Endometrium (tissue), 2 donors: ENCODE results near the gene IFNA14.
"Not testable (repeated sequence)": the region's sequence is repeated elsewhere in the genome, so short reads cannot be mapped to it uniquely, and the experiment has no call there.

Source experiments
- FAIRE-seq: peaks from 2 replicates; lab custom pipeline; 2012; peaks lifted over from hg19 to GRCh38; lab: Jason Lieb, UNC
- donor health status: control.
- donor health status: control.

IFNA14 gene

DNA sequence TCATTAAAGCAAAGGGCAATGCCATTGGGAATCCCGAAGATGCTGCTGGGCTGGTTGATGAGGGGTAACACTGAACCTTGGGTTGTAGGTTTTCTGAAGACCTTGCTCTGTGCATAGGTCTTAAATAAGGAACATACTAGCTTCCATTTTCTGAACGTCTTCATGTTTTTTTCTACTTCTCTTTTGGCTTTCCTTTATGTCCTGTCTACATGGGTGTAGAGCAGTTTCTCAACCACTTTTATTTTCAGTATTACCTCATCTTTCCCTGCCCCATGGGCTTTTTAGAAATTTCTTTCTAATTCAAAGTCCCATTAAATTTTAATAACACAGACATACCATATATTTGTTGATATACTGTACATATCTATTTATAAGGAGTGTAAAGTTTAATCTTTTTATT is at the start of gene IFNA14:
Gene IFNA14 (minus strand): TSS at position 95 of the 400 bp plus-strand sequence. CDS start 70 bp downstream, at position 25.
- no peak for FAIRE-seq

DNA sequence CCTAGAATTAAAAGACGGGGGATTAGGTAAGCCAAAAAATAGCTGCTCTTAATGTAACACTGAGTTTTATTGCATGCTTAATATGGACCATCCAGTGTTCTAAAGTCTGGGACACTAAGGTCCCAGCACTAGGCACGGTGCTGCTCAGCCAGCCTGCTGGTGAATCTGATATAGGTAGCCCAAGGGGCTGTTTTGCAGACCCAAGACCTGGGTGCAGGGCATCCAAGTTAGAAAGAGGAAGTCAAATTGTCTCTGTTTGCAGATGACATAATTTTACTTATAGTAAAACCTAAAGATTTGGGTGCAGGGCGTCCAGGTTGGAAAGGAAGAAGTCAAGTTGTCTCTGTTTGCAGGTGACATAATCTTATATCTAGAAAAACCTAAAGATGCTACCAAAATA is 47.5 kb upstream of the IFNA14 start:
- no peak for FAIRE-seq

DNA sequence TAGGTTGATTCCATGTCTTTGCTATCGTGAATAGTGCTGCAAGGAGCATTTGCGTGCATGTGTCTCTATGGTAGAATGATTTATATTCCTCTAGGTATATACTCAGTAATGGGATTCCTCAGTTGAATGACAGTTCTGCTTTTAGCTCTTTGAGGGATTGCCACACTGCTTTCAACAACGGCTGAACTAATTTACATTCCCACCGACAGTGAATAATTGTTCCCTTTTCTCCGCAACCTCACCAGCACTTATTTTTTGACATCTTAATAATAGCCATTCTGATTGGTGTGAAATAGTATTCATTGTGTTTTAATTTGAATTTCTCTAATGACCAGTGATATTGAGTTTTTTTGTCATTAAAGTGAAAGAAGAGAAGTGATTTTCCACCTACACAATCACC is 46.9 kb upstream of the IFNA14 start:
- no peak for FAIRE-seq

DNA sequence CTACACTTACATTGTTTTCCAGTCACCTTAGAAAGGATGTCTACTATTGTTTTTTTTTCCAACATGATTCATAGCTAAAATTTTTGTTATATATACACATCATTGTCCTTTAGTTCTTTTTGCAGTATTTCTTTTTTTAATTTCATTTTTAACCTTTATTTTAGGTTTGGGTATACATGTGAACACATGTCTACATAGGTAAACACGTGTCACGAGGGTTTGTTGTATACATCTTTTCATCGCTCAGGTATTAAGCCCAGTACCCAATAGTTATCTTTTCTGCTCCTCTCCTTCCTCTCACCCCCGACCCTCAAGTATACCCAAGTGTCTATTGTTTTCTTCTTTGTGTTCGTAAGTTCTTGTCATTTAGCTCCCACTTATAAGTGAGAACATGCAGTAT is 46.3 kb upstream of the IFNA14 start:
- FAIRE-seq: no peak

DNA sequence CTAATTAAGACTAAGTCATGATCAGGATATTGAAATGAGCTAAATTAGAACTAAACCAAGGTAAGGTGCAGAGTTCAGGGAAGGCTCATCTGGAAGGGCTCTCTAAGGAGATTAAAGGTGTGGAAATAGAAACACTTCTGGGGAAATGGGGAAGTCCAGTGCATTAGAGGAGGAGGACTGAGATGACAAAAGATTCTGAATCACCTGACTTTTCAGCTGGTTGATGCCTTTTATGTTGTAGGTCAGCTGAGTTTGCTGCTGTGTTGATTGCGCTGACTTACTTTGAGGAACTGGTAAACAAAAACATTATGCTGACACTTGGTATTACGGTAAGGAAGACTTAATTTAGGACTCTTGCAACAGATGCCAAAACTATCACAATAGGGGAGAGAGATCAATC is 41.5 kb upstream of the IFNA14 start:
- no peak for FAIRE-seq

DNA sequence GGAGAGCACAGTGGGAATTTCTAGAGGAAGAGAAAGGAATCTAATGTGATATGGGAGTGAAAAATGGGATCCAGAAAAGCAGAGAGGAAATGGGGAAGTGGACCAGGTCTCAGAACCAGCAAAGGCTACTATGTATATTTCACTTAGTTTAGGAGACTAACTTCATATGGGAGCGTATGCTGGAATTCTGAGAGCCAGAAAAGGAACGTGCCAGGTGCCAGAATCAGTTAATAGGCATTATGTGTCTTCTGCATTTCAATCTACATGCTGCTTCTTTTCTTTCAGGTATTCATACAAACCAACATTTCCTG is 28.5 kb upstream of the IFNA14 start:
- FAIRE-seq: no peak

DNA sequence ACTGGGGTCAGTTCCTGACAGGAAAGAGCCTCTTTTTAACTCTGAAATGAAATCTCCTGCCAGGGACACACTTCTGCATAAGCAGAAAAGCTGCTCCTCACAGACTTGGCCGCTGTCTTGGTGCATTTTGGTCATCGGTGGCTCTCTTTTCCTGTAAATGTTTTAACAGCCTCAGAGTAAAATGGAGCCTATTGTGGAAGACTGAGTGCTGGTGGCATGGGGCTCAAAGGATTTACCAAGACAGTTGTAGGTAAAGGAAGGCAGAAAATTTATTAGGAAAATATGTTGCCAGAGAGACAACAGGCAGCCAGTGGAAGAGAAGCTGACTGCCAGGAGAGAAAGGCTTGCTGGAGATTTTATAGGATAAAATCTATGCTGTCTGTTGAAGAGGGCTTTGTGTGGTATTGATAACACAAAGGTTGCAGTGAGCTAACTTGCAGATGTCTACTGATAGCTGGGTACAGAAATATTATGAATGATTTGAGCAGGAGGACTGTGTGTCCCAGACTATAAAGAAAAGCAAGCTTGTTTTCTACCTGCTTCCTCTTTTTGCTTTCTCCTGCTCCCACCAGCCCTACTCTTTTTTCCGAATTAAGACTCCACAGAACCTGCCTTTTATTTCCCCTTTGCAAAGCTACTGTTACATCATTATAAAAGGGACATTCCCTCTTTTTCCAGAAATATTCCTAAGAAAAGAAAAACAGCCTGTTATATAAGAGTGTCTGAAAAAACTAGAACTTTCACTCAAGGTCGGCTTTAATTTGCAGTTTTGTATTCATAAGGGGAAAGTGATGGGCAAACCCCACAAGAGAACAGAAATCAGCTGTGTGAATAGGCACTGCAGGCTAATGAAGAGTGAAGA is 27.9 kb upstream of the IFNA14 start:
- FAIRE-seq: no peak

DNA sequence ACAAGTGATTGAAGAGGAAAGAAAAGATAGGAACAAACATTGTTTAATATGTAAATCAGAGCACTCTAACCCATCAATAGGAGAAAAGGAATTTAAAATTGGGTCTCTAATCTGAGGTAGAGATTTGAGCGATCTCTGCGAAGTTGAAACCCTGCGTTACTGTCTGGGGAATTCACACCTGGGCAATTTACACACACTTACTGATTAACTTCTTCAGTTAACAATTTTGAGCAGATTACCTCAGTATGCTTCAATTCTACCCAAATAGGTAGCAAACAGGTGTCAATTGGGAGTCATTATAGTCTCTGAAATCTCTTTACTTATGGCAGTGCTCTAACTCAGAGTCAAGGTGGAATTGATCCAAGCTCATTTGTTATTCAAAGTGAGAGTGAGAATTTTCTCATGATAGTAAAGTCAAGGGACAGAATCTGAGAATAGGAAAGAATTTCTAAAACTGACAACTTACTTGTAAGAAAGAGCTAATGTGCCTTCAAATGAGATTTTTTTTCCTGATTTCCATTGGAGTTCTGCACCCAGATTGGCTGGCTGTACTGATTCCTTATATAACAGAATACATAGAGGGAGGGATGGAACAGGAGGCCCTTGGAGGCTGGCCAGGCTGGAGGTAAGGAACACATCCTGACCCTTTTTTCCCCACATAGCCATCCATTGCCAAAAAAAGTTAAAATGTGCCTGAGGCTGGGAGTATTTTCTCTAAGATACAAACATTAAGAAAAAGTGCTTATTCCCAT is 27.1 kb upstream of the IFNA14 start:
- no peak for FAIRE-seq

DNA sequence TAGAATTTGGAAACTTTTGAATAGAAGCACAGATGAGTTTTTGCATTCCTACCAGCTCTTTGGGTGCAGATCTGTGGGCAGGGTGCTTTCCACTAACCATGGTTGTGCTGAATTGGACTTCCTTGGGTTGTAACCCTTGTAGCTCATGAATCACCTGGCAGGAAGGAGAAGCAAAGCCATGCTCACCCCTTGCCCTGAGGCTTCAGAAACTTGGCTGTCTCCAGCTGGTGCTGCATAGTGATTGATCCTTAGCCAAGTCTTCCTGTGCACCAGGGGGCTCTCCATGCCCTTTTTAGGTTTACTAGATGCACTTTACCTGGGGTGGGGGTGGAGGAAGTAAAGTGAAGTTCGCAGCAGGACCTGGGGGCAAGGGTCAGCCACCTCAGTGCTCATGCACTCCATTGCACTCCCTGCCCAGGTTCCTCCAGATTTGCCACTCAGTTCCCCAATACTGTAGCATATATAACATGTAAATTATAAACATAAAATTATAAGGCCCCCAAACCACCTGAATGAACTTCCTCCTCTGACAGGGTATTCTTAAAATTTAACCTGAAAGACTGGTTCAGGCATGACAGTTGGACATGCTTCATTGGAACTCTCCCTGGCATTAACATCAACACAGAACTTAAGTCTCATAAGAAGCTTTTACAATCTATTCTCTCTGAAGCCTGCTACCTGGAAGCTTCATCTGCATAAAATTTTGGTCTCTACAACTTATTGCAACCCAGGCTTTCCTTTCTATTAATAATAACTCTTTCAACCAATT is 25.8 kb upstream of the IFNA14 start:
- no peak for FAIRE-seq

DNA sequence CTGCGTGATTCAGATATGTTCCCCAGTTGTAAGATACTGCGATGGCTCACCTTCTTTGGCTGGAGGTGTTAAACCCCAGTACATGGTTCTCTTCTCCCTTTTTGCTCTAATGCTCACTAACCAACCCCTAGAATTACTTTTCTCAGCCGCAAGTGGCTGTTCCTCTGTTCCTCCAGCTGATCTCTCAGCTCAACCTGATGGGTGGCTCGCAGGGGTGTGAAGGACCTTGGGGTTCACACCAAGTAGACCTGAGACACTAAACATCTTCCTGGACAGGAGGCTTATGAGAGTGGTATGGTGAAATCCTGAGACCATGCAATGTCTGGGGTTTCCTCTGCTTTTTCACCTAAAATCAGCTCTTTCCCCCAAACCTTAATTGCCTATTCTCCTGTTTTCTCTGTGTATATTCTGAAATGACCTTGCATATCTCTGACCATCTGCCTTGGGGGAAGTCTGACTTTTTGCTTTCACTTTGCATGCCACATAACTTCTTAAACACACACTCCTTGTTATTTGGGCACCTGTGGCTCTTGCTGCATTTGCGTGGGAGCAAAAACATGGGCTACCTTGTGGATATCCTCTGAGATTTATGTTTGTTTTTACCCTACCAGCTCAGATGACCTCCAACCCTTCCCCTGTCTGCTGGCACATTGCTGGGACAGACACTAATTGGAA is 15.9 kb upstream of the IFNA14 start:
- FAIRE-seq: no peak

DNA sequence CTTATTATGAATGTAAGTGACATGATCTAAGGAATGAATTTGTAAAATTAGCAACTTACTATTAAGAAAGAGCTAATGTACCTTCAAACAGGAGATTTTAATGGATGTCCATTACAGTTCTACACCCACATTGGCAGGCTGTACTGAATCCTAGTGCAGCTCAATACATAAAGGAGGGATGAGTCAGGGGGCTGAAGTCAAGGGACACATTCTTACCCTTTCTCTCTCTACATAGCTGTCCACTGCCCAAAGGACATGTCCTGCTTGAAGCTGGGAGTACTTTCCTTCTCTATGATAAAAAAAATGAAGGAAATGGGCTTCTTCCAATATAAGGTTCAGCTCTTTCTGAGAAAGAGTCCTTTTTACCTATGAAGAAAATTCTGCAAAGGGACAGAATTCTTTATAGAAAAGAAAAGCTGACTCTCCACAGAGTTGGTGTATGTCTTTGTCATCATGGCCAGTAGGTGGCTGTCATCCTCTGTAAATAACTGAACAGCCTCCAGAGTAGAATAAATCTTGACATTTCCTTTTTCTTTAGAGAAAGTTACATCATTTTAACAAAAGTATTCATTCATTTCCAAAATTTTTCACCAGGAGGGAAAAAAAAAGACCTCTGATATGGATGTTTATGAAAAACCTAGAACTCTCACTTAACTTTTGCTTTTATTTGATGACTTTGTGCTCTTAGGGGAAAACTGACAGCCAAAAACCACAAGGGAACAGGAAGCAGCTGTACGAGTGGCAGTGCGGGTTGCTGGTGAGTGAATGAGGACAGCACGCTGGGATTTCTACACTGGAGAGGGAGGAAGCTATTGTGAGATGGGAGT is 13.1 kb upstream of the IFNA14 start:
- peak; percentile 18 for FAIRE-seq

DNA sequence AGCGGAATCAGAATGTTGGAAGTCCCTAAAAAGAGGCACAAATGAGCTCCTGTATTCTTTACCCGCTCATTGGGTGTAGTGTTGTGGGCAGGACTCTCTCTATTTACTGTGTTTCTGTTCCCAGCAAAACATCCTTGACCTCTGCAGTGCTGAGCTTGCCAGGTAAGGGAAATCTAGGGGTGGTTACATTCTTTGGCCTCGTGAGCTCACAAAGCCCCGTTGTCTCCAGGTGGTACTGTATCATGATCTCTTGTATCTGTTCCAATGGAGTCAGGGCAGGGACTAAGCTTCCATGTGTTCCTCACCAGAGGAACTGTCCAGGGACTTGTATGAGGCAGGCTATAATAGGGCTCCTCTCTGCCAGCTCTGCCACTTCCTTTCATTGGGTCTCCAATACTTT is 11.8 kb upstream of the IFNA14 start:
- no peak for FAIRE-seq

DNA sequence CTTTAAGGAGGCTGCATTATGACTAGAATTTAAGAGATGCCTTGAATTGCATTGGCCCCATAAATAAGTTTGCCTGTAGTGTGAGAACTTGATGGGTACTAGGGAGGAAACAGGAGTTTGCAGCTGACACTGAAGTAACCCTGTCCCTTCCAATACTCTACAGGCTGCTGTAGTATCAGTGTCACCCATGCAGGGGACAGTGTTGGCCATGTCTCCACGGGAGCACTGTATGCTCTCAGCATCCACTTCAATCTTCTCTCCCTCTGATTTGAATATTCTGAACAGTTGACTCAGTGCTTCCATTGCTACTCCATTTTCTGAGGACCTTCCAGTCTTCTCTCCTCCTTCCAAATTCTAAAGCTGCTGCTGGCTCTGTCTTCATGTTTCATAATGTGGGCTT is 11.4 kb upstream of the IFNA14 start:
- no peak for FAIRE-seq

DNA sequence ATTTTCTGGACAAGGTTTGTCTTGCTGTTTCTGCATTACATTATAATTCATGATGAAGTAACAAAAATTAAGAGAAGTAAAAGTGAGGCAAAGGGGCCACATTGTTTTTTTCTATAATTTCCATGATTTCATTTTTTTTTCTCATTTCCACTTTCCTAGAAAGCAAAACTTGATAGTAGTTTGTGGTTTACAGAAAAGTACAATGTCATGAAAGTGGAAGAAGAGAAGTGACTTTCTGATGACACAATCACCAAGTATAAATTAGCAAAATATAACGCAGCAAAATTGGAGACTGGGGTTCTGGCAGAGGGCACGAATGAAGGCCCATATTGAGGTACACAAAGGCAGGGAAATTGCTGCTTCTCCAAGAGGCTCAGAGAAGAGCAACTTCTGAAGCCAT is 5.0 kb upstream of the IFNA14 start:
- no peak for FAIRE-seq

DNA sequence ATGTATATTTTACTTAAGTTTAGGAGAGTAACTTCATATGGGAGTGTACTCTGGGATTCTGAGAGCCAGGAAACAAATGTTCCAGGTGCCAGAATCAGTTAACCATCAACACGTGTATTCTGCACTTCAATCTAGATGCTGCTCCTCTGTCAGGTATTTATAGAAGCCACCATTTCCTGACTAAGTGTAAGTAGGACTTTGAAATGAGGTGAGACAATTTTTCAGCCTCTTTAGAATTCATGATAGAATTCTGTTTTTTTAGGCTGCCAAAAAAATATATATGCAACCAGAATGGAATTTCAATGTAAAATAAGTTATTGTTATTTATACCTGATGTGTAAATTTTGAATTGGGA is 3.5 kb downstream of the IFNA14 start:
- FAIRE-seq: not testable (repeated sequence)

DNA sequence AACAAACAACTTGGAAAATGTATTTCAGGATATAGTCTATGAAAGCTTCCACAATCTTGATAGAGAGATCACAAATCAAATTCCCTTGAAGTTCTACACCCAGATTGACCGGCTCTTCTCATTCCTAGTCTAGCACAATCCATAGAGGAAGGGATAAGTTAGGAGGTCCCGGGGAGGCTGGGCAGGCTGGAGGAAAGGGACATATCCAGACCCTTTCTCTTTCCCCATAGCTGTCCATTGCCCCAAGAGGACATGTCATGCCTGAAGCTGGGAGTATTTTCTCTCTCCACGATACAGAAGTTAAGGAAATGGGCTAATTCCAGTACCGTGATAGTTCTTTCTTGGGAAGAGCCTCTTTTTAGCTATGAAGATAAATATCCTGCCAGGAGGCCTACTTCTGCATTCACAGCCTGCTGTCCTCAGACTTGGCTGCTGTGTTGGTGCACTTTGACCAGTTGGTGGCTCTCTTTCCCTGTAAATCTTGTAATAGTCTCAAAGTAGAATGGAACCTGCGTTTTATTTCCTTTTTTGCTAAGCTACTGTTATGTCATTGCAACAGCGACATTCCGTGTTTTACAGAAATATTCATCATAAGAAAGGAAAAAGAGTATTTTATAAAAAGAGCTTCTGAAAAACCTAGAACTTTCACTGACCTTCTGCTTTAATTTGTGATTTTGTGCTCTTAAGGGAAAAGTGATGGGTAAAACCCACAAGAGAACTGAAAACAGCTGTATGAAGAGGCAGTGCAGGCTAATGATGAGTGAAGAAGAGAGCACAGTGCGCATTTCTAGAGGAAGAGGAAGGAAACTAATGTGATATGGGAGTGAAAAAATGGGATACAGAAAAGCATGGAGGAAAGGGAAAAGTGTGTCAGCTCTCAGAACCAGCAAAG is 4.1 kb downstream of the IFNA14 start:
- not testable (repeated sequence) for FAIRE-seq

DNA sequence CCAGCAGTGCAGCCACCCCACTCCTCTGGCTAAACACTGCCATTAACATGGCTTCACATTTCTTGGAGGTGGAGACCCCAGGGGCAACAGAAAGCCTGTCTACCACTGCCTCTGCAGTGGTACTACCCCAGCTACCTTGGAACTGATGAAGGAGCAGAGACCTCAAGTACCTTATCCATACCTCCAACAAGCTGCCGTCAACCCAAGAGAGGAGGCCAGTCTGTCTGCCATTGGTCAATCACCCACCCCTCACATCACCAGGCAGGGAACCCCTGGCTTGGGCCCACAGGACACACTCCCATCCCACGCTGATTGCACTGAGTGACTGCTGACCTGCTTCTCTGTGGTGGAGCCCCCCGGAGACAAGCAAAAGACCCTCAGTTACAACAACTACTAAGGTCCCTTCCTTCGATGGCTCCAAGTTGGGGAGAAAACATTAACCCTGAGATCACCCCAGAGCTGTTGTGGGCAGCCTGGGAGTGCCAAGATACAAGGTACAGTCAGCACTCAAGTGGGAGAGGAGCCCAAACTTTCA is 5.6 kb downstream of the IFNA14 start:
- FAIRE-seq: no peak

DNA sequence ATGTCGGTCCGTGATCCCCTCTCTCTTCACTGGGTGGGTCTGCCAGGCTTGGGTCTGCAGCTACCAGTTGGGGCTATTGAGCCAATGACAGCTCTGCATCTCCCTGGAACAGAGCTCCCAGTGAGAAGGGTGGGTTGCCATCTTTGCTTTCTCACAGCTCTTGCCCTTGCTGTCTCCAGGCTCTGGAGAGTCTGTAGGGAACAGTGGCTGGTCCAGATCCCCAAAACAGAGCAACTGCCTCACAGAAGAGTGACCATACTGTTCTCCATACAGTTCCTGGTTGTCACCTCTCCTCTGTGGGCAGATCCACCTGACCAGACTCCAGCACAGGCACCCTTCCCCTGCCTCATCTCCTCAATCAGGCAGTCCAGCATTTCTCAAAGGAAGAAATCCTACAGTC is 6.5 kb downstream of the IFNA14 start:
- no peak for FAIRE-seq

DNA sequence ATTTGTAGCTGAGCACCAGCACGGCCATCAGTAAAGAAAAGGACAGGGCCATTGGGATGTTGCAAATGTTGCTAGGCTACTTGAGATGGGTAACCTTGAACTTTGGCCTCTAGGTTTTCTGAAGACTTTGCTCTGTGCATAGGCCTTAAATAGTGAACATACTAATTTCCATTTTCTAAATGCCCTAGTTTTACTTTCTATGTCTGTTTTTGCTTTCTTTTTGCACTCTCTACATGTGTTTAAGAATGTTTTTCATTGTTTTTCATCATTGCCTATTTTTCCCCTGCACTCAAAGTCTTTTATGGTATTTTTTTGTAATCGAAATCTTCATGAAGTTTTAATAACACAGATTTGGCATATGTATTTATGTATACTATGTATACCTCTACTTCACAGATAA is 11.7 kb downstream of the IFNA14 start, which contains the start of gene IFNA17:
Gene IFNA17 (minus strand): TSS at position 101 of the 400 bp plus-strand sequence. CDS start 49 bp downstream, at position 52.
- FAIRE-seq: no peak

DNA sequence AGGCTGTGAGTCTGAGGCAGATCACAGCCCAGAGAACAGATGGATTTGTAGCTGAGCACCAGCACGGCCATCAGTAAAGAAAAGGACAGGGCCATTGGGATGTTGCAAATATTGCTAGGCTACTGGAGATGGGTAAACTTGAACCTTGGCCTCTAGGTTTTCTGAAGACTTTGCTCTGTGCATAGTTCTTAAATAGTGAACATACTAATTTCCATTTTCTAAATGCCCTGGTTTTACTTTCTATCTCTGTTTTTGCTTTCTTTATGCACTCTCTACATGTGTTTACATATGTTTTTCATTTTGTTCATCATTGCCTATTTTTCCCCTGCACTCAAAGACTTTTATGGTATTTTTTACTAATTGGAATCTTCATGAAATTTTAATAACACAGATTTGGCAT is 22.6 kb downstream of the IFNA14 start, which contains the start of gene IFNA16:
Gene IFNA16 (minus strand): TSS at position 101 of the 400 bp plus-strand sequence. CDS start 6 bp downstream, at position 95.
- not testable (repeated sequence) for FAIRE-seq
